ENCODE data around the gene C1QL2.

Gene C1QL2

GRCh38 chr2:119137502-119137901 lies 21.0 kb downstream of the C1QL2 start:
- DNase-seq (ENCODE audit: low read depth in 2 of 2): no peak

GRCh38 chr2:119136872-119137271 lies 21.7 kb downstream of the C1QL2 start:
- no peak for DNase-seq (ENCODE audit: low read depth in 2 of 2)

- no peak for DNase-seq (ENCODE audit: low read depth in 2 of 2)
These were observed 22.5 kb downstream of the C1QL2 start for GRCh38 chr2:119136093-119136492.

DNA sequence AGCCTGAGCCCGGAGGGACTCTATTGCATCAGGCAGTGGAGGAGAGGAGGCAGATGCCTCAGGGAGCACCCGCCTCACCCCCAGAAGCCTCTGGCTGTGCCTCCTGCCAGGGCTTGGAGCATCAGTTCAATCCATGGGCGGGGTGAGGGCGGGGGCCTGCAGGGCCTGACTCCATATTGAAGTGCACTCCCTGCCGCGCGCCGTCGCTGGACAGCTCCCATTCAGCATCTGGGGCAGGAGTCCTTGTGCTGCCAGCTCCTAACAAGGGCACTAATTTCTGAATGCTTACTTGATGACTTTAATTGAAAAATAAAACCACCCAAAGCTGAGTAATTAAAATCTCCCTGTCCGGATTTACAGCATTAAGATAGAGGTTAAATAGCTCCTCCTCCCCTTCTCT lies 23.8 kb downstream of the C1QL2 start:
- DNase-seq (ENCODE audit: low read depth in 2 of 2): no peak

DNA sequence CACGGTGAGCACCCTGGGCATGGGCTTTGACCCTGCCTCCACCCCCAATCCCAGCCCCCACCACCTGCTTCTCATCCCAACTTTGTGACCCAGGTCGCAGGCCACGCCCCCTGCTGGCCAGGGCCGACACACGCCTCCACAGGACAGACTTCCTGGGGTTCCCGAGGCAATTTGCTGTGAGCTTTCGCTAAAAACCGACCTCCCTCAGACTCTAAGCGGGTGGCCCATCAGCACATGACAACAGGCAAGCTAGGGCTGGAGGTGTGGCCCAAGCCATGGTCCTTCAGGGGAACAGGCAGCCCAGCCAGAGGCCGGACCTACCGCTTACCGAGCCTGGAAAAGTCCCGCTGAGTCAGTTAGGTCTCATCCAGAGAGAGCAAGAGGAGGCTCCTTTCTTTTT lies 31.9 kb downstream of the C1QL2 start:
- DNase-seq (ENCODE audit: low read depth in 2 of 2): peak in 1 of 2 donors; percentile 10

GRCh38 chr2:119123389-119123788 lies 35.2 kb downstream of the C1QL2 start:
- DNase-seq (ENCODE audit: low read depth in 2 of 2): no peak

DNA sequence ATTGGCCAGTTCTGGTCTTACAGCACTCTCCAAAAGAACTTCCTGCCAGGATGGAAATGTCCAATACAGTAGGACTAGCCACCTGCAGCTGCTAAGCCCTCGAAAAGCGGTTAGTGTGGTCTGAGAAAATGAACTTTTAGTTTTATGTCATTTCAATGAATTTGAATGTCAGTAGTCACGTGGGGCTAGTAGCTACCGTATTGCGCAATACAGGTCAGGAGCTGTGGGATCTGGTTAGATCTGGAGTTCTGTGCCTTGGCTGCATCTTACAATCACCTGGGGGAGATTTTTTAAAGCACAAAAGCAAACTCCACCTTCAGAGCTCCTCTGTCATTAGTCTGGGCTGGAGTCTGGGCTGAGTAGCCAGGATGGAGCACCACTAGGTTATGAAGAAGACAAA lies 35.9 kb downstream of the C1QL2 start:
- DNase-seq (ENCODE audit: low read depth in 2 of 2): no peak

DNA sequence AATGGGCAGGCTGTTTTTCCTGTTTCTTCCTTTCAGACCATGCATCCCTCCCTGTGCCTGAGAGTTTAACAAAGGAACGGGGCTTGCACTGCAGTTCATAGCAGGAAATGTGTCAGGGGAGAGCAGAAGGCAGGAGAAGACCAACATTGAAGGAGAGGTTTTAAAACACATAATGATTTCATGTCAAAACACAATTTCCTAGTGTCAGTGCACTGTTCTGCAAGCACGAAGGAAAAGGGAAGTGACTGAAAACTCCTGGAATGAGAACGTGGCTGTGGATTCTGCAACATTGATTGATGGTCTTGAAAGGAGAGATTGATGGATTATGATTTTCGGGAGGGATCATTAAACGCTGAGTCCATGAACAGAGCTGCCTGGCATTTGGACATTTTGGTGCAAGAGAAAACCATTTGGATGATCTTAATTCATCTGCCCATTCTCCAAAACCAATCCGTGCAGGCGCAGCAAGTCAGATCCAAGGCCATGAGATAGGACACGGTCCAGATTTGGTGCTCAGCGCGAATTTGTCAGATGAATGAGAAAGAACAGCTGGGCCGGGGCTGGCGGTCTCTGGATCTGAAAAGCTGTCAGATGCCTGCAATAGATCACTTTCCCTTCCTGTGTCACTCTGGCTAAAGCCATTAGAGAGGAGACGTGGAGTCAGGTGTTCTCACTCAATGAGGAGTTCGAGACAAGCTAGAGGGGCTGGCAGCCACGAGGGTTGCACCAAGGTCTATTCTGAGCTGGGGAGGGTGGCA lies 38.4 kb downstream of the C1QL2 start:
- no peak for DNase-seq (ENCODE audit: low read depth in 2 of 2)

- no peak for DNase-seq (ENCODE audit: low read depth in 2 of 2)
These were observed 39.3 kb downstream of the C1QL2 start for GRCh38 chr2:119119076-119119785.

DNA sequence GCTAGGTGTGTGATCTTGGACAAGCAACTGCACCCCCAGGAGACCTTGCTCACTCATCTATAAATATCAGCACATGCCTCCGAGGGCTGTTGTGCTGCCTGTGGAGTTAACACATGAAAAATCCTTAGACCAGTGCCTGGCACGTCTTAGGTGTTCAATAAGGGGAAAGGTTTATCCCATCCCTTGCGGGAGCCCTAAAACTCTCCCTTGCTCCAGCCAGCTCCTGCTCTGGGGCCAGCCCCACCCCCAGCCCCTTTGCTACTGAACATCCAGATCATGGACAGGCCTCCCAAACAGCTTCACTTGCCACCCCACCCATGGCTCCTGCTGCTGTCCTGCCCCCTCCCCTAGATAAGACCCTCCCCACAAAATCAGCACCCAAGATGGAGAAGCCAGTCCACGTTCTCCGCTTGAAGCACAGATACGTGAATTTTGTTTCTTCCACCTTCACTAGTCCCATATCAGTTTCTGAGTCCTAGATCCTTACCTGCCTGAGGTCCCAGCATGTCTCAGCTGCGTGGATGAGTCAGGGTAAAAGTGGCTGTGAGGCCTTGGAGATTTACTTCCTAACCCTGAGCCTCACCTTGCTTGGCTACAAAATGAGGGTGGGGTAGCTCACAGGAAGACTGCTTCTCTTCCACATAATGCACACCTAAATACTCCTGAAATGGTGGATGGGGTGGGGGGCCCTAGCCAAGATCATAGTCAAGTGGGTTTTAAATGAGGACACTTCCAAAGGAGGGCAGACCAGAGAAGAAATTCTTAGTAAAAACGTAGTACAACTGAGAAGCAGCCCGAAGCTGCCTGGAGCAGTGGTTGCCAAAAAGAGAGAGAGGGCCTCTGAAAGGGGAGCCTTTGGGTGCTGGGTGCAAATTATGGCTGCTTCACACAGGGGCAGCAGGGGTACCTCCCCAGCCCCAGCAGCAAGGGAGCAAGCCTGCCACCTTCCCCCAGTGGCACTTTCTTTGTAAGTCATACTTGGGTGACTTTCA lies 40.4 kb downstream of the C1QL2 start:
- no peak for DNase-seq (ENCODE audit: low read depth in 2 of 2)

- DNase-seq (ENCODE audit: low read depth in 2 of 2): no peak
These were observed 41.1 kb downstream of the C1QL2 start for GRCh38 chr2:119117408-119117807.

GRCh38 chr2:119116411-119117295 lies 41.9 kb downstream of the C1QL2 start:
- no peak for DNase-seq (ENCODE audit: low read depth in 2 of 2)

DNA sequence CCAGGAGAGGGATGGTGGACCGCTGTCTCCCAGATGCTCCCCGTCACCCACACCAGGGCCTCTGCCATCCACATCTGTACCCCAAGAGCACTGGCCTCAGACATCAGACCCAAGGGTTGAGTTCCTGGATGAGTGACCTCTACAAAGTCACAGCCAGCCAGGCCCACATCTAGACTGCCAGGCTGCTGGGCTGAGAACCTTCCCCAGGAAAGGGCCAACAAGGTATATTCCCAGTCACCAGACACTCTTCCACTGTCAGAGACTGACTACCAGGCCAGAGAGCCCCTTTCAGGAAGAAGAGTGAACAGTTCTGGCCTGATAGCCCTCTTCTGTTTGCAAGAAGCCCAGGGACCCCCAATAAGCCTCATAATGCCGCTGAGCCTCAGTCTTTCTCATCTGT lies 44.3 kb downstream of the C1QL2 start:
- DNase-seq (ENCODE audit: low read depth in 2 of 2): no peak

GRCh38 chr2:119113489-119113770 lies 45.1 kb downstream of the C1QL2 start:
- no peak for DNase-seq (ENCODE audit: low read depth in 2 of 2)

DNA sequence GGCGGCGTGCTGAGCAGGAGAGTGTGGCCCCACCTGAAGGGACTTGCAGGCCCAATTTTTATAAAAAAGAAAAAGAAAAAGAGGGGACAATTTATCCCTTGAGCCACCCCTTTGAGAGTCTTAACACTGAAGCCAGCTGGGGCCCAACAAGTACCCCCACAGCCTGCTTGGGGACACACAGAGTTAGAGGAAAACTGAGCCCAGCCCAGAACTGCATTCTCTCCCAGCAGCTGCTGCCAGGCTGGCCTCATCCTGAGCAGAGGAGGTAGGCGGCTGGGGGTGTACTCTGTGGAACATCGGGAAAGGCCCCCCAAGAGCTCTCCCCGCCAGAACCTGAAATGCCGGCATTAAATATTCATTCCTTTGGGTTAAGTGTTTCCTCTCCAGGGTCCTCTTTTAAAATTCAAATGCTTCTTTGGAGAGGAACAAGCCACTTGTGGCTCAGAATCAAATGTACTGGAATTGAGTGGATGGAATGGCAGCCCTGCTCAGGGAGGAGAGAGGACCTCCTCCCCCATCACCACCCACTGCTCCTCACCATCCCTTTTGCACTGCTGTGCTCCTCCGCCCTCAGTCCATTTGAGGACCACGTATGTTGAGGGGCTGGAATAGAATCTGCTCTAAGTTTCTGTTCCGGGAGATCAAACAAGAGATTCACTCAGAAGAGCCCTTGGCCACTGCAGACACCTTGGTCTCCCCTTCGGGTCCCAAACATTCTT lies 45.6 kb downstream of the C1QL2 start:
- DNase-seq (ENCODE audit: low read depth in 2 of 2): no peak

DNA sequence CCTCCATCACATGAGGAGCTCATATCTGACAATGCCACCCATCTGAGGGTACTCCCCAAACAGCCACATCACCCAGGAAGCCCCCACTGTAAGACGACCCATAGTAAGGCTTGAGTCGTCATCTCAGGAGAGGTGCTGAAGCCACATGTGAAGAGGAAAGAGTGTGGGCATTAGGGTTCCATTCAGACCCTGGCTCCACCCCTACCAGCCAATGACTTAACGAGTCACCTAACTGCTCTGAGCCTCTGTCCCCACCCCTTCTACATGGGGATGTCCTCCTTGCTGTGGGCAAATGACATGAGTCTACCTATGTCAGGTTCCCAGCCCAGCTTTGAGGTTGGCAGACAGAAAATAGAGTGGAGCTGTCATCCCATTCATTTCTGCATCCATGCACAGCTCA lies 46.3 kb downstream of the C1QL2 start:
- DNase-seq (ENCODE audit: low read depth in 2 of 2): no peak

GRCh38 chr2:119111115-119111975 lies 47.2 kb downstream of the C1QL2 start:
- no peak for DNase-seq (ENCODE audit: low read depth in 2 of 2)

GRCh38 chr2:119109866-119110265 lies 48.7 kb downstream of the C1QL2 start:
- no peak for DNase-seq (ENCODE audit: low read depth in 2 of 2)

GRCh38 chr2:119108186-119108585 lies 50.4 kb downstream of the C1QL2 start:
- DNase-seq (ENCODE audit: low read depth in 2 of 2): no peak

All from activated CD8-positive, alpha-beta memory T cell treated with anti-CD3 and anti-CD28 coated beads for 4 hours (primary cell).